Liver (tissue), 9 donors: ENCODE data around the gene TJP3. TPM values are rescaled to one million over a fixed set of nuclear protein-coding genes. Genes with fewer than 3 reads are reported as not detected.

Experiments
- DNase-seq: peaks from one replicate; pipeline ENCODE4 v3.0.0-alpha.2; 2017; ENCODE audit warnings: low spot score
- H3K27ac ChIP-seq, 2 donors: one replicate each; pipeline ENCODE4 v1.7.0; 2013; ENCODE audit warnings: inconsistent platforms in 2 of 2, low read length in 2 of 2, control low read depth in 1 of 2, low read depth in 1 of 2, mild to moderate bottlenecking in 1 of 2
- H3K27me3 ChIP-seq, 4 donors: one replicate each; pipeline versions ENCODE4 v1.6.1 to v1.7.0; 2013; ENCODE audit warnings: low read length in 3 of 4, inconsistent platforms in 1 of 4, mild to moderate bottlenecking in 1 of 4, moderate library complexity in 1 of 4; ENCODE audit not compliant: control insufficient read depth in 4 of 4, insufficient read depth in 4 of 4
- H3K36me3 ChIP-seq, 4 donors: one replicate each; pipeline versions ENCODE4 v1.6.1 to v1.7.0; 2013; ENCODE audit warnings: low read length in 3 of 4, mild to moderate bottlenecking in 3 of 4, low read depth in 1 of 4, moderate library complexity in 1 of 4; ENCODE audit not compliant: control insufficient read depth in 4 of 4, insufficient read depth in 3 of 4
- H3K4me1 ChIP-seq, 4 donors: one replicate each; pipeline versions ENCODE4 v1.6.1 to v1.7.0; 2013; ENCODE audit warnings: low read length in 3 of 4, mild to moderate bottlenecking in 3 of 4, moderate library complexity in 1 of 4; ENCODE audit not compliant: control insufficient read depth in 4 of 4, insufficient read depth in 4 of 4
- H3K4me3 ChIP-seq, 3 donors: one replicate each; pipeline versions ENCODE4 v1.6.1 to v1.7.0; 2013; ENCODE audit warnings: low read length in 3 of 3, control low read depth in 1 of 3, low read depth in 1 of 3, mild to moderate bottlenecking in 1 of 3
- H3K9ac ChIP-seq, 2 donors: one replicate each; pipeline ENCODE4 v1.7.0; 2013; ENCODE audit warnings: low read length in 2 of 2, mild to moderate bottlenecking in 2 of 2, moderate library complexity in 2 of 2, control low read depth in 1 of 2, low read depth in 1 of 2
- H3K9me3 ChIP-seq, 4 donors: one replicate each; pipeline versions ENCODE4 v1.6.1 to v1.7.0; 2013; ENCODE audit warnings: low read length in 3 of 4; ENCODE audit not compliant: control insufficient read depth in 4 of 4
- ATF3 ChIP-seq: IDR thresholded peaks from 2 replicates; pipeline ENCODE4 v1.6.1; 2016; ENCODE audit warnings: antibody characterized with exemption
- CTCF ChIP-seq: fragments of 150-350 bp; IDR thresholded peaks from 2 replicates; pipeline ENCODE4 v1.5.1; 2017; ENCODE audit warnings: improper control_type of control experiment, low read depth, low read length; ENCODE audit not compliant: missing input control
- EGR1 ChIP-seq, 2 donors: IDR thresholded peaks; 2 replicates each; pipeline ENCODE4 v1.6.1; 2016 to 2018; ENCODE audit warnings: antibody characterized with exemption in 2 of 2, low read depth in 2 of 2
- FOXA1 ChIP-seq: IDR thresholded peaks from 2 replicates; pipeline ENCODE4 v1.6.1; 2016; ENCODE audit warnings: antibody characterized with exemption
- FOXA2 ChIP-seq: IDR thresholded peaks from 2 replicates; pipeline ENCODE4 v1.6.1; 2016; ENCODE audit warnings: antibody characterized with exemption
- GABPA ChIP-seq, 2 donors: IDR thresholded peaks in 1 of 2; conservative IDR thresholded peaks in 1 of 2; 2 replicates each; pipeline ENCODE4 v1.6.1; 2016; ENCODE audit warnings: antibody characterized with exemption in 2 of 2, mild to moderate bottlenecking in 1 of 2, moderate library complexity in 1 of 2
- HNF4A ChIP-seq, 2 donors: conservative IDR thresholded peaks; 2 replicates each; pipeline ENCODE4 v1.6.1; 2016; ENCODE audit warnings: antibody characterized with exemption in 2 of 2, mild to moderate bottlenecking in 2 of 2
- HNF4G ChIP-seq: IDR thresholded peaks from 2 replicates; pipeline ENCODE4 v1.6.1; 2016; ENCODE audit warnings: antibody characterized with exemption
- JUND ChIP-seq, 2 donors: IDR thresholded peaks; 2 replicates each; pipeline ENCODE4 v1.6.1; 2016; ENCODE audit warnings: antibody characterized with exemption in 2 of 2
- NR2F2 ChIP-seq: IDR thresholded peaks from 2 replicates; pipeline ENCODE4 v1.6.1; 2016; ENCODE audit warnings: antibody characterized with exemption
- RAD21 ChIP-seq, 2 donors: IDR thresholded peaks; 2 replicates each; pipeline ENCODE4 v1.6.1; 2016; ENCODE audit warnings: antibody characterized with exemption in 2 of 2, mild to moderate bottlenecking in 2 of 2
- RXRA ChIP-seq, 2 donors: IDR thresholded peaks; 2 replicates each; pipeline ENCODE4 v1.6.1; 2017 to 2018; ENCODE audit warnings: antibody characterized with exemption in 2 of 2, mild to moderate bottlenecking in 1 of 2
- SP1 ChIP-seq: IDR thresholded peaks from 2 replicates; pipeline ENCODE4 v1.6.1; 2018; ENCODE audit warnings: antibody characterized with exemption, mild to moderate bottlenecking
- TAF1 ChIP-seq: conservative IDR thresholded peaks from 2 replicates; pipeline ENCODE4 v1.6.1; 2016; ENCODE audit warnings: antibody characterized with exemption, mild to moderate bottlenecking
- YY1 ChIP-seq: IDR thresholded peaks from 2 replicates; pipeline ENCODE4 v1.6.1; 2016; ENCODE audit warnings: antibody characterized with exemption, mild to moderate bottlenecking
- ZBTB33 ChIP-seq: IDR thresholded peaks from 2 replicates; pipeline ENCODE4 v1.6.1; 2016; ENCODE audit warnings: antibody characterized with exemption
- WGBS: extraction: QIAGEN DNeasy Blood & Tissue Kit; methylation state at CpG from one replicate; pipeline ENCODE4 v1.1.7; 2013; 5-methylcytosine and 5-hydroxymethylcytosine counted together
- polyA plus RNA-seq, 2 donors: library from polyadenylated mRNA; stranded (reverse) in 1 of 2; unstranded in 1 of 2; fragments of 200-250 nt in 1 of 2; fragments of >200 nt in 1 of 2; fragmentation: Nextera tagmentation in 1 of 2; extraction: Ambion mirVana in 1 of 2; gene quantifications; one replicate each; pipeline versions ENCODE4 v1.2.1 to v1.2.3, GENCODE V29; 2013 to 2015
- total RNA-seq, 2 donors: library from RNA; depleted of rRNA; stranded (reverse); fragments of >200 nt; gene quantifications; one replicate each; pipeline ENCODE4 v1.2.3, GENCODE V29; 2014
- TF ChIP-seq, protein P1 (sequence below): IDR thresholded peaks from 2 replicates; pipeline ENCODE4 v1.6.1; 2016; ENCODE audit warnings: antibody characterized with exemption
- TF ChIP-seq, protein P2 (sequence below): IDR thresholded peaks from 2 replicates; pipeline ENCODE4 v1.6.1; 2016; ENCODE audit warnings: antibody characterized with exemption, mild to moderate bottlenecking
- donor health status: healthy.
- donor health status: healthy.
- donor health status: healthy.
- donor health status: healthy.
- donor health status: healthy.

TJP3 gene
- total and polyA plus RNA-seq, 4 donors = 6.0 to 9.8 (median 6.7) TPM

GRCh38 chr19:3751236-3751635 lies 43.1 kb downstream of the TJP3 start:
- Histone ChIP-seq H3K9ac (no peak overlapping the region), H3K4me3 (no peak overlapping the region), H3K9me3 (no peaks in the 10 kb centered on the region), H3K27ac (no peak overlapping the region), H3K4me1 (peaks cover 0 to 1% (median 0%) of the 10 kb centered on the region in 4 donors), H3K36me3 (peaks cover 9 to 34% (median 14%) of the 10 kb centered on the region in 4 donors), H3K27me3 (no peaks in the 10 kb centered on the region)
- no peak for DNase-seq
- 98% methylated on average over 30 of the region's 30 CpGs for WGBS
- no peak for TF ChIP-seq RAD21 (IDR thresholded peaks at IDR 0.05)
- TF ChIP-seq RXRA (IDR thresholded peaks at IDR 0.05) = no peak
- TF ChIP-seq ATF3 = no peak
- TF ChIP-seq SP1 = no peak
- no peak for TF ChIP-seq CTCF
- TF ChIP-seq, protein P1, sequence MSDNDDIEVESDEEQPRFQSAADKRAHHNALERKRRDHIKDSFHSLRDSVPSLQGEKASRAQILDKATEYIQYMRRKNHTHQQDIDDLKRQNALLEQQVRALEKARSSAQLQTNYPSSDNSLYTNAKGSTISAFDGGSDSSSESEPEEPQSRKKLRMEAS = no peak
- TF ChIP-seq JUND (IDR thresholded peaks at IDR 0.05) = no peak

DNA sequence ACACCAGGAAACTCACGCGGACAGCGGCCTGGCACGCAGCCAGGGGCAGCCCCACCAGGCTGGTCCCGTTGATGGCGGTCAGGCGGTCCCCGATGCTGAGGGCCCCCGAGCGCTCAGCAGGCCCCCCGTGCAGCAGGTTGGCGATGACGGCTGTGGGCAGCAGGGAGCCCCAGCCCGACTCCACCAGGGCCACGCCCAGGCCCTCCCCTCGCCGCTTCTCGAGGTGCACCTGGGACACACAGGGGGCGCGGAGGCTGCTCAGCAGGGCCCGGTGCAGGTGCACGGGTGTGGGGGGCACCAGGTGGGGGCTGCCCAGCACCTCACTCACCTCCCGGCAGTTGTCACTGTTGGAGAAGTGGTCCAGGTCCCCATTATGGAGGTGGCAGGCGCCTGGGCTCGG lies 44.3 kb downstream of the TJP3 start:
- Histone ChIP-seq H3K27ac (no peak overlapping the region), H3K36me3 (peaks cover 10 to 34% (median 14%) of the 10 kb centered on the region in 4 donors), H3K9me3 (no peaks in the 10 kb centered on the region), H3K4me3 (no peak overlapping the region), H3K4me1 (peaks cover 0 to 1% (median 0%) of the 10 kb centered on the region in 4 donors), H3K27me3 (no peaks in the 10 kb centered on the region), H3K9ac (no peak overlapping the region)
- WGBS = 94% methylated on average over 25 of the region's 25 CpGs
- DNase-seq = no peak
- TF ChIP-seq SP1 (no peak), ATF3 (no peak), TAF1 (no peak), RXRA (IDR thresholded peaks at IDR 0.05) (no peak), HNF4A (conservative IDR thresholded peaks at IDR 0.05) (no peak), EGR1 (IDR thresholded peaks at IDR 0.05; ENCODE audit: low read depth in 2 of 2) (no peak), FOXA1 (no peak), CTCF (no peak), ZBTB33 (no peak), YY1 (no peak), FOXA2 (no peak), NR2F2 (no peak), RAD21 (IDR thresholded peaks at IDR 0.05) (no peak), HNF4G (no peak), GABPA (IDR thresholded peaks at IDR 0.05 in 1 of 2, conservative IDR thresholded peaks at IDR 0.05 in 1 of 2) (no peak), JUND (IDR thresholded peaks at IDR 0.05) (no peak)
- TF ChIP-seq, protein P2, sequence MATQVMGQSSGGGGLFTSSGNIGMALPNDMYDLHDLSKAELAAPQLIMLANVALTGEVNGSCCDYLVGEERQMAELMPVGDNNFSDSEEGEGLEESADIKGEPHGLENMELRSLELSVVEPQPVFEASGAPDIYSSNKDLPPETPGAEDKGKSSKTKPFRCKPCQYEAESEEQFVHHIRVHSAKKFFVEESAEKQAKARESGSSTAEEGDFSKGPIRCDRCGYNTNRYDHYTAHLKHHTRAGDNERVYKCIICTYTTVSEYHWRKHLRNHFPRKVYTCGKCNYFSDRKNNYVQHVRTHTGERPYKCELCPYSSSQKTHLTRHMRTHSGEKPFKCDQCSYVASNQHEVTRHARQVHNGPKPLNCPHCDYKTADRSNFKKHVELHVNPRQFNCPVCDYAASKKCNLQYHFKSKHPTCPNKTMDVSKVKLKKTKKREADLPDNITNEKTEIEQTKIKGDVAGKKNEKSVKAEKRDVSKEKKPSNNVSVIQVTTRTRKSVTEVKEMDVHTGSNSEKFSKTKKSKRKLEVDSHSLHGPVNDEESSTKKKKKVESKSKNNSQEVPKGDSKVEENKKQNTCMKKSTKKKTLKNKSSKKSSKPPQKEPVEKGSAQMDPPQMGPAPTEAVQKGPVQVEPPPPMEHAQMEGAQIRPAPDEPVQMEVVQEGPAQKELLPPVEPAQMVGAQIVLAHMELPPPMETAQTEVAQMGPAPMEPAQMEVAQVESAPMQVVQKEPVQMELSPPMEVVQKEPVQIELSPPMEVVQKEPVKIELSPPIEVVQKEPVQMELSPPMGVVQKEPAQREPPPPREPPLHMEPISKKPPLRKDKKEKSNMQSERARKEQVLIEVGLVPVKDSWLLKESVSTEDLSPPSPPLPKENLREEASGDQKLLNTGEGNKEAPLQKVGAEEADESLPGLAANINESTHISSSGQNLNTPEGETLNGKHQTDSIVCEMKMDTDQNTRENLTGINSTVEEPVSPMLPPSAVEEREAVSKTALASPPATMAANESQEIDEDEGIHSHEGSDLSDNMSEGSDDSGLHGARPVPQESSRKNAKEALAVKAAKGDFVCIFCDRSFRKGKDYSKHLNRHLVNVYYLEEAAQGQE = no peak
- TF ChIP-seq, protein P1 = no peak
